Activated CD4-positive, alpha-beta T cell treated with anti-CD3 and anti-CD28 coated beads, Interleukin-2, amount 50 U/mL, for 1 hour (primary cell): ENCODE data around the gene PMP22.
"Not testable (repeated sequence)": the region's sequence is repeated elsewhere in the genome, so short reads cannot be mapped to it uniquely, and the experiment has no call there.

Source experiments
- DNase-seq: peaks from one replicate; pipeline ENCODE4 v3.0.0-alpha.2; 2020

PMP22 gene

DNA sequence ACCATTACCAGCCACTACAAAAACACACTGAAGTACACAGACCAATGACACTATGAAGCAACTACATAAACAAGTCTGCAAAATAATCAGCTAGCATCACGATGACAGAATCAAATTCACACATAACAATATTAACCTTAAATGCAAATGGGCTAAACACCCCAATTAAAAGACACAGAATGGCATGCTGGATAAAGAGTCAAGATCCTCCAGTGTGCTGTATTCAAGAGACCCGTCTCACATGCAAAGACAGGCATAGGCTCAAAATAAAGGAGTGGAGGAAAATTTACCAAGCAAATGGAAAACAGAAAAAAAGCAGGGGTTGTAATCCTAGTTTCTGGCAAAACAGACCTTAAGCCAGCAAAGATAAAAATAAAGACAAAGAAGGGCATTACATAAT, 64.6 kb downstream of the PMP22 start:
- not testable (repeated sequence) for DNase-seq

DNA sequence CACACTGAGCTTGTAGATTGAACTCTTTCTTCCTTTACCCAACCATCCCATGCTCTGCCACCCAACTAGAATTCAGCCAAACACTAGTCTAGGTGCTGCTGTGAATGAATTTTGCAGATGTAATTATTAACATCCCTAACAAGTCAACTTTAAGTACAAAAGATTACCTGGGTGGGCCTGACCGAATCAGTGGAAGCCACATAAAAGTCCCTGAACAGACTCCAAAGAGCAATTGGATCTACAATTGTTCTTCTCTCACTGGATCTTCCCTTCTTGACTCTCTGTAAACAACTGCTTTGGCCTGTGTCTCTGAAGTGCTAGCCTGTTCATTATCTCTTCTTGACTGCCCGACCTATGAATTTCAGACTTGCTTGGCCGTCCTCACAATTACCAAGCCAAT, 67.9 kb downstream of the PMP22 start:
- no peak for DNase-seq

DNA sequence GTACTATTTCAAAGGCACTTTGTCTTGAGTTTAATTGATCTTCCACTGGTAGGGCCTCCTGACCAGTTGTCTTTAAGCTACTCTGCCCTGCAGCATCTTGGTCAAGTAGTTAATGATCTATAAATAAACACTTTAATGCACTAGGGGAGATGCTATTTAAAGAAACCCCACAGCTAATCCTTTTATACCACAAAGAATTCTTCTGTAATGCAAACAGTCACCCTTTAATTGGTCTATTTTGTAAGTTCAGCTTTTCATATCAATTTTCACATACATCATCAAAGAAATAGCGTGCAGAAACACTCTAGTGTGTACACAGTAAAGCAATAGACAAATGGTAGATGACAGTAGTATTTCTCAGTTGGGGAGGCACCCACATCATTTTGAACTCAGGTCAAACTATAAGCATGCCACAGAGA, 70.3 kb downstream of the PMP22 start:
- DNase-seq, result no peak

DNA sequence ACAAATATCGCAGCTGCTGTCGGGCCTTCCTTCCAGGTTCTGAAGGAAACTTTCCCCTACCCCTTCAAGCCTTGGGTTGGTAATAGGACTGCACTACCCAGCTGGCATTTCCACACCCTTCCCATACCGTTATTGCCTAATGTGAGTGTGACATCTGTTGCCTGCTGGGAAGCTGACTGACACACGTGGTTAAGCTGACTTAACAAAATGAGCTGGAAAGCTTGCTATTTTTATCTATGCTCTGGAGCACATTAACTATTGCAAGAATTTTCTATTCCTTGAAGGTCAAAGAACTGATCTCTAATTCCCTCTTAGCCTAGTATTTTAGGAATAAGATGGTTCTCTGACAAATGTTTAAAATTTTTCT, 79.5 kb downstream of the PMP22 start:
- DNase-seq, result no peak

DNA sequence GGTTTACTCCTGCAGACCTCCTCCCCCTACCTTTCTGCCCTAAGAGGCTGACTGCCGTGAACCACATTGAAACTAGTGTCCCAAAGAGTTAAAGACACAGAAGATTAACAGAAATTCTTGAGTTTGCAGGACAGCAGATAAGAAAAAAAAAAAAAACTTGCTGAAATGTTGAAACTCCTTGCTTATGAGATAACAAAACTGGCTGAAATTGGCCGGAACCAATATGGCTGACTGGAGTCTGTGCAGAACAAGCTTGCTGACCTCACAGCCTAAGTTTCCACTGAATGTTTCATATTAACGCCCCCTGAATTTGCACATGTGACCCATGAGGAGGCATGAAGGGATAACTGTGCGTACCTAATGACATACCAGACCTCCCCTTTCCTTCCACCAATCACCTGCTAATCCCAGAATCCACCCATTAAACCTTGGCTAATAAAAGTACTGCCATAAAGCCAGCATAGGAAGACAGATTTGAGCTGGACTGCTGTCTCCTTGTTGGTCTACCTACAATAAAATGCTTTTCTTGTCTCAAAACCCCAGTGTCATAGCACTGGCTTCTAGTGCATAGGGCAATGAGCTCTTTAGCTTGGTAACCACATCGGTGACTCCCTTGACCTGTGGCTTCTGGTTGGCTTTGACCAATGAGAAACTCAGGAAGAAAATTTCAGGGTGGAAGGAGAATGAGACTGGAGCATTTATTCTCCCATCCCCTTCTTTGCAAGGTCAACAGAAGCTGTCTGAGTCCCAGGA, 80.1 kb downstream of the PMP22 start:
- no peak for DNase-seq

DNA sequence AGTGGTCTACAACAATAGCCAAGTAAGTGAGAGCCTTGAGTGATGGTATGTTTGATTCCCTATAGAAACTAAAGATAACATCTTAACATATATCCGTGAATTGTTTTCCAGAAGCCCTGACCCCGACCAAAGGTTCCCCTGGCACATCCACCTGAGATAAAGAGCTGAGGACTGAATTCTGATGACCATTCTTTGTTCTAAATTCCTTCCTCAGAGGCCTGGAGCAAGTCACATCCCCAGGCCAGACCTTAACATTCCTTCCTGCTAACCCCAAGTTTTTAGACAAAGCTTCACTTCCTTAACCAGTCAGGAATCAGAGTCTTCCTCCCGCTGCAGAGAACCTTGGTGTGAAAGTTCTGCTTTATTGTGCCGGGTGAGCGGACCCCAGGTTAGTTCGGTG, 83.3 kb downstream of the PMP22 start:
- DNase-seq, result no peak

DNA sequence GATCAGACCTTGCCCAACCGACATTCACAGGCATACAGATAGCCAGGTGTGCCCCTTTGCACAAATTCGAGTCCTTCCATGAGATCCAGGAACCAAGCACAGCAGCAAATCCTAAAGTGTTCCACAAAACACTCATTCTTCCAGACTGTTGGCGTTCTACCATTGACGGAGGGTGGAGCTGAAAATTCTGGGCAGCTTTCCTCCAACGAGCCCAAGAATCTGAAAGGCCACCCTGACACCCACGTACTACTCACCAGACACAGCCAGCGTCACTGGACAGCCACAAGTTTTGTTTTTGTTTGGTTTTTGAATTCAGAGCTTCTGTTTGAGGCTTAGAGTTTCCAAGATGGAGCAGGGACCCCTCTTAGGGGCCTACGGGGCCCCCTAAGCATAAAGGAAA, 83.8 kb downstream of the PMP22 start:
- no peak for DNase-seq

DNA sequence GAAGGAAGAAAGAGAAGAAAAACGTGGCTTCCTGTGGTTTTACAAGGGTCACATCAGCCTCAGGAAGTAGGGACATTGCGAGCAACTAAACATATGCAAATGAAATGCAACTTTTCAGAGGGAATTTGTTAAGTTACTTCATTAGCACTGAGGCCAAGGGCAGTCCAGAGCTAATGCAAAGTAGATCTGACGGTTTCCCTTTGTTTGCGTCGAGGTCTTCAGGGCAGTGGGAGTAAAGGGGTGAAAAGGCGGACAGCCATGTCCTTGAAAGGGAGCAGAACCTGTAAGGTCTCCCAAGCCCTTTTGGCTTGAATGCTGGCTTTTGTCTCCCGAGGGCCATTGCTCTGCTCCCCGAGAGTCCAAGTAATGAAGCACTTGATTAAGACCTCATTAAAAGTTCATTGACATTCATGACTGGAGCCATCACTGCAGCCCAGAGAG, 85.0 kb downstream of the PMP22 start:
- DNase-seq, result no peak
